ENCODE results near the gene COA6. TPM values are rescaled to one million over a fixed set of nuclear protein-coding genes. Genes with fewer than 3 reads are reported as not detected.
A peak's percentile ranks its signal among the peaks of the same experiment; 100 is the strongest.

COA6 gene
- total RNA-seq, 2 donors from 2014 or later, result 30.8 to 37.8 TPM

DNA sequence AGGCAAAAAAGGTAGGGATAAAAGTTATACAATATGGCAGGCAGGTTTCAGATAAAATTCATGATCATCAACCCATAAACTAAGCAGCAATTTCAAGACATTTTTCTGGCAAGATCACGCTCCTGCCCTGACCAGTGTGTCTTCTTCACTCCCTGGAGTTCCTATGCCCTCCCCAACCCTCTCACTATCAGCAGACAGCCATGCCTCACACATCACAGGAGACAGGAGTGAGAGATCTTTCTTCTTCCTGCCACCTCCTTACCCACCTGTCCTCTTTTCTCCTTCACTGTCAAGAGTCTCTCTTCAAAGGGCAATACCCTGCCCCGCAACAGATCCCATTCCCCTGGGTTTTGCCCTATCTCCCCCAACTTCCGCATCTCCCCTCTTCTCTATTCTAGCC is 28.4 kb downstream of the COA6 start:
- intact Hi-C loops (cut with DNase I), result no loop called here
- no peak for ATAC-seq
- DNase-seq, result no peak

DNA sequence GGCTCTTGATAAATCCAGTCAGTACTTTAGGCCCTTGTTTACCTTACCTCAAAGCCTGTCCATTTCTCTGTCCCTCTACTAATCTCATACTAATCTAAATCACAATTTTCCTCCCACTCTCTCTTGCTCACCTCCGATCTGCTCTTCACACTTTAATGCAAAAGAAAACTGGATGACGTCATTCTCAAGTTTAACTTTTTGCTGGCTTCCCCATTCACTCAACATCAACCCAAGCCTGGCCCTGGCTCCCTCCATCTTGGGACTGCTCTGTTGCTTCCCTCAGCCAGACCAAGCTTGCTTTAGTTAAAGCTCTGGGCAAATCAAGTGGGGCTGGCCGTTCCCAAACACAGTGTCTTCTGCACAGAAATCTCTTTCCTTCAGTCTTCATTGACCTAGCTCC is 29.7 kb downstream of the COA6 start:
- intact Hi-C loops (cut with DNase I), result no loop called here

DNA sequence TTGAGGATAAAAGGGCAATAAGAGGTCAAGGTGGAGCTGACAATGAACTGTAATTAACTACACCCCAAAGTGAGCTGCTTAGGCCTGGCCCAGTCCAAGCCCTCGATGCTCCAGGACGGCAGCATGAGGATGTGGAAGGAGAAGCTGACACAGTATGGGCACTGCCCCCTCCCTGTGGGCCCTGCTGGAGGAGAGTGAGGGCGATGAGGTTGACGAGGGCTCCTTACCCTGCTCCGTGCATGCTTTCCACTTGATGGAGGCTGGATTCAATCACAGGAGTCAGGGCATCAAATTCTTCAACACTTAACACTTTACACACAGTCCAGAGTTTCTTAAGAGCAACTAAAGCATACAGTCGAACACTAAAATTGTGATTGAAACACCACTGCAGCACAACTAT is 32.4 kb downstream of the COA6 start:
- DNase-seq (no peak), ATAC-seq (no peak)
- intact Hi-C loops (cut with DNase I), result no loop called here

More for the DNA sequence above, 29.7 kb downstream of the COA6 start:
- no peak for ATAC-seq
- no peak for DNase-seq

DNA sequence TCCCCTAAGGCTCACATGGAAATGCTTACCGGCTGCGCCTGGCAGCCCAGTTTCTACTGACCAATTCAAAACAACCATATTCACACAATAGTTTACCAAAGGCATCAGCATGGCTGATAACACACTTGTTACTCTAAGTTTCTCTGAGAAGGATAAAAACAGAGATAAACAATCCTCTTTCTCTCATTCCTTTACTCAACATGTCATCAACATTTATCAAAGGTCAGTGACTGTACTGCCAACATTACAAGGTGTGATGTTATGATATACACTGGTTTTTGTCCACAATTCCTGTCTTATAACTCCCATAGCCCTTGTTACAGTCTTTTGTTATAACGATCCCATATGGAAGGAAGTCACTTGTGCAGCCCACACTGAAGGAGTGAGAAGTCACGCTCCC is 33.6 kb downstream of the COA6 start:
- ATAC-seq, result no peak
- DNase-seq, result no peak
- intact Hi-C loops (cut with DNase I), result no loop called here

DNA sequence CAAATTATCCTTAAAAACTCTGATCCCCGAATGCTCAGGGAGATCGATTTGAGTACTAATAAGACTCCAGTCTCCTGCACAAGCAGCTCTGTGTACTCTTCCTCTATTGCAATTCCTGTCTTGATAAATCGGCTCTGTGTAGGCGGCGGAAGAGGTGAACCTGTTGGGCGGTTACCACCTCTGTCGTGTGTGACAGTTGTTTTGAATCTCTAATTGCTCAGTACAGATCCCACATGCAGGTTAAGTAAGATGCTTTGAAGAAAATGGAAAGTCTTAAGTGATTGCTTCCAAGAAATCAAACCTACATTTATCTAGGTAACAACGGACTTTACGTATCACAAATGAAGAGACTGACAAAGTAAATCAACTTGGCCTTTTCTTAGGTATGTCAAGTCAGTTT is 35.5 kb downstream of the COA6 start:
- DNase-seq (no peak), ATAC-seq (no peak)
- intact Hi-C loops (cut with DNase I), result no loop called here

DNA sequence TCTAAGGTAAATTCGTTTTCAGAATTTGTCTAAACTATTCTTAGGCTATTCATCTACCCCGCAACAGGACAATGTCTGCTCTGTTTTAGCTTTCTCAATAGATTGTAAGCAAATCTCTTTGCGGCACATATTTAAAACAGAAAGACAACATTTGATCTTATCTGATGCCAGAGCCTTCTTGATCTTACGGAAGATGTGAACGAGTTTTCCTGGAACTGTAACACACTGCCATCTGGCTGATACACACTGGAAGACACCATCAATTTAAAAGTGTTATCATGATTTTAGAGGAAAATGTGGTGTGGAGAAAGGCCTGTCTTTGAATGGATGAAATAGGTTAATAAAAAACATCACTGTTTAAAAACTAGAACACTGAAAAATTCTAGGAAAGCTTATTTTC is 36.1 kb downstream of the COA6 start:
- intact Hi-C loops (cut with DNase I), result no loop called here
- no peak for ATAC-seq
- DNase-seq, result no peak

DNA sequence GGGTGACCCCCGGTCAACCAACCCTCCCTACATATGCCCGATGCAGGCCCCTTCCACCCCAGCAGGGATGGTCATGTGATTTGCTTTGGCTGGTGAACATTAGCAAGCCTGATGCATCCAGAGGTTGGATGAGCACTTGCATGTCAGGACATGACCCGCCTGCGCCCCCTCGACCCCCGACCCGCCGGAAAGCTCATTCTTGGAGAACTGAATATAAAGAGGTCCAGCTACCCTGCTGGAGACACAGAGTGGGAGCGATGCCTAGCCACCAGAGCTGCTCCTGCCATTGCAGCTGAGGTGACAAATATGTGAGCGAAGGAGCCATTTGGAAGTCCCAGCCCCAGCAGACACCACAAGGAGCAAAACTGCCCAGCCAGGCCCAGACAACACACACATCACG is 39.6 kb downstream of the COA6 start:
- no peak for ATAC-seq
- no peak for DNase-seq
- intact Hi-C loops (cut with DNase I), result no loop called here

DNA sequence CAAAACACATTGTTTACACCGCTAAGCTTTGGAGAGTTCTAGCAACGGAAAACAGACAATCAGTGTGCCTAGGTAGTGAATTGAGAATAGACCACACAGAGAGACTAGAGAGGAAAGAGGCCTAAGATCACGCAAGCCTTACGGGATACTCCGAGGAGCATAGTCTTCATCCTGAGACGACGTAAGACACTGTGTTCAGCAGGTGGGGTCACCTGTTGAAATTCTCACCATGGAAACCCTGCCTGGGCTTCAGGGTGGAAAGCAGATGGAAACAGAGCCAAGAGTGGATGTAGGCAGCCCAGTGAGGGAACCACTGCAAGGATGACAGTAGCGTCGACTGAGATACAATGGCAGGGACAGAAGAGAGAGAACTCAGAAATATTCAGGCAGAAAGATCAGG is 40.2 kb downstream of the COA6 start:
- intact Hi-C loops (cut with DNase I), result no loop called here
- DNase-seq, result no peak
- ATAC-seq, result no peak

DNA sequence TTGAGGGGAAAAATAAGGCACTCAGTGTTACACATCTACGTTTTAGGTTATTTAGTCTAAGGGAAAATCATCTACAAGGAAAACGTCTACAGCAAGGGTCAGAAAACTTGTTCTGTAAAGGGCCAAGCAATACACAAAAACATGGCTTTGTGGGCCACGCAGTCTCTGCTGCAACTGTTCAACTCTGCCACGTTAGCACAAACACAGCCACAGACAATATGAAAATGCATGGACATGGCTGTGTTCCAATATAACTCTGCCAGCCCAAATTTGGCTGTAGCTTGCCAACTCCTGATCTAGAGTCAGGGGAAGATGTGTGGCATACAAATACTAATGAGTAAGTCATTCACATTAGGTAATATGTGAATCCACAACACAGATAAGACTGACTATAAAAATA is 40.7 kb downstream of the COA6 start:
- no peak for DNase-seq
- ATAC-seq, result no peak

DNA sequence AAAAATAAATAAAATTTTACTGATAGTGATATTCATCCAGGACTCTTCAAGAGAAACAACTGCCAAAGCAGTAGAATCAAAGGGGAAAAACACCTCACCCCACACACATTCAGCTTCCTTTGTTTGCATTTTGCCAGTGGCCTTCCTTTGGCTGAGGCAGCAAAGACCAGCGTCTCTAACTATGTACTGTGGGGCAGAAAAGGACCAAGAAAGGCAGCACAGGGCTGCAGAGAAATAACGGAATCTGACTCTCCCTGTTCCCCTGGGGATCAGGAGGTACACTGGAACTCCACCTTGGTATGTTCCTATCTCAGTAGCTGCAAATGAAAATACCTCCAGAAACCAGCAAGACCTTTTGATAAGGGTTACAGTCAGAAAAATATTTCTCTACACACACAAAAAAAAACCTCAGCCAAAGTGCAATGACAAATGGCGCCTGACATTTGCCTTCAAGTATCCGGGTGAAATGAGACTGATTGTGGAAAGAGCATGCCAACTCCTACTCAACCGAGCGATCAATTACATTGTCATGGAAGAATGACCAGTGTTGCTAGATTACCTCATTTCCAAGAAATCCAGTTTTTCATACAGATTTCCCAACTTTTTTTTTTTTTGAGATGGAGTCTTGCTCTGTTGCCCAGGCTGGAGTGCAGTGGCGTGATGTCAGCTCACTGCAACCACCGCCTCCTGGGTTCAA is 54.8 kb downstream of the COA6 start:
- no peak for DNase-seq
- no peak for ATAC-seq
- intact Hi-C loops (cut with DNase I), result no loop called here

More for the DNA sequence above, 40.7 kb downstream of the COA6 start:
- intact Hi-C loops (cut with DNase I), result no loop called here

DNA sequence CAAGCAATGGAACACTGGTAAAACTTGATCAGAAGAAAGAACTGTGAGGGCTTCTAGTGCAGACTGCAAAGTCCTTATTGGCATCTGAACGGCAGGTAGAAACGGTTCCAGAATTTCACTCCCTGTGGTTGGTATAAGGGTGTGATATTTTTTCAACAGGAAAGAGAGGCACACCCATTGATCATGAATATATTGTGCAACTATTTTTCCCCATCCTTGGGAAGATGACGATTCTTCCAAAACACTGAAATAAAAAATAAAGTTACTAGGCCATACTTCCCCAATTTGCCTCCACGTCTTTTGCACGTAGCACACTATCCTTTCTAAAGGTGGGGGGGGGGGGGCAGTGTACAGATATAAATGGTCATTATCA is 56.2 kb downstream of the COA6 start:
- DNase-seq (no peak), ATAC-seq (peak in 1 of 2 donors; percentile 44)
- intact Hi-C loops (cut with DNase I), result no loop called here

DNA sequence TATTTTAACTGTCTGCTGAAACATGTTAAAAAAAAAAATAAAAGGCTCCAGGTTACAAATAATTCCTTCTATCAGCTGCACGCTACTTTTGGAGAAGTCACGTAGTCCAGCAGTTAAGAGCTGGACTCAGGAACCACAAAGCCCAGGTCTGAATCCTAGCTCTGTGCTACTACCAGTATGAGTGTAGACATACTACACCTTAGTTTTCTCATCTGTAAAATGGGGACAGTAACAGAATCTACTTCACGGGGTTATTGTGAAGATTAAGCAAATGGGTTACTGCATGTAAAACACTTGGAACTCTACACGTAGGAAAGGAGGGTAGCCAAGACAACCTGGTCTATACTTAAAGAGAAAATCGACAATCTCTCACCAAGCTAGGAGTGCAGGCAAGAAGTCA is 57.4 kb downstream of the COA6 start:
- no peak for ATAC-seq
- intact Hi-C loops (cut with DNase I), result no loop called here
- DNase-seq, result no peak

DNA sequence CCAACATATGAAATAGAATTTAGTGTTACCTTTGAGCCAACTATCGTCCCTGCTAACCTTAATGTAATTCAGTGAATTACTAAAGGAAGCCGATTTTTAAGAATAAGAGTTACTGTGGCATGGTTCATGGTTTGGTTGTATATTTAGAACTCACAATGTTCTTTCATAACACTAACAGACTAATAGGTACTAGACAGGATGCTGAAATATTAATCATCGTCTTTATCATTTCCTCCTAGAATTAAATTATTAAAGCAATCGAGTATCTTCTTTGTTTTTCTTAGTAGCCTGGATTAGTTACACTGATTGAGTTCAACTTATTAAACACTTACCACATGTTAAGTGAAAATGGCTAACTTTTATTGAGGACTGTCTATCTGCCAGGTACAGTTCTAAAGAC is 58.0 kb downstream of the COA6 start:
- intact Hi-C loops (cut with DNase I), result no loop called here
- DNase-seq, result no peak
- ATAC-seq, result no peak

DNA sequence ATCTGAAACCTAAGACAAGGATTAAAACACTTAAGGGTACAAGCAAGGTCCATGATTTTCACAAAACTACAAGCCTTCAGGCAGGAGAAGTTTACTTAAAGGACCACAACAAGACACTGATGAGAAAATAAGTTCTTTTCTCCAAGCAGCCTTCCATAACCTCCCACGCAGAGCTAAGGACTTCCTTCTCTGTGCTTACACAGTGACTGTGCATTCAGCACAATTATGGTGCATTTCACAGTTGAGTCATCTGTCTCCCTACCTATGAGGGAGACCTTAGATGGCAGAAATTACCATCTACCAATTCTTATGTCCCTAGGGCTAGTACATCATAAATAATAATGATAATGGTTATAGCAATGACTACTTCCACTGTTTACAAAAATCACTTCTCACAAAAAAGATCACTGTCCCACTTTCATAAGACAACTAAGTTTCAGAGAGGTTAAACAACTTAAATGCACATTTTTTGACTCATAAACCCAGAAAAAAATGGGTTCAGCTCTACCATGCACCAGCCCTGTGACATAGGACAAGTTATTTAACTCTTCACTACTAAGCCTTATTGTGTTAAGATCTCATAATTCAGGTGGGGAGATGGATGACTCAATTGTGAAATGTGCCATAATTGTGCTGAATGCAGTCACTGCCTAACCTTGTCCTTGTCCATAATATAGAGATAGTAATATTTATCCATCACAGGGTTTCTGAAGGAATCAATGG is 60.5 kb downstream of the COA6 start:
- intact Hi-C loops (cut with DNase I), result no loop called here
- no peak for ATAC-seq
- no peak for DNase-seq

Other genes with a start within 250 kb of the COA6 start
- gene TARBP1, start 105.7 kb downstream of the COA6 start, total RNA-seq, result 10 to 100 TPM in 1 of 2 donors, 1 to 10 TPM in 1; 9.6 to 10.1 TPM
- gene IRF2BP2, start 236.7 kb downstream of the COA6 start, total RNA-seq, result 100 to 1,000 TPM in 1 of 2 donors, 10 to 100 TPM in 1; 98.0 to 100 TPM

Measured in left cardiac atrium (tissue), 4 donors.